HK-2 (cell line): ENCODE measurements around the gene ZNRF1.
"Not testable (repeated sequence)": the region's sequence is repeated elsewhere in the genome, so short reads cannot be mapped to it uniquely, and the experiment has no call there.

ENCODE experiments used
- DNase-seq: peaks from one replicate; pipeline ENCODE4 v3.0.0-alpha.2; 2018; ENCODE audit not compliant: unreplicated experiment

The ZNRF1 gene

DNA sequence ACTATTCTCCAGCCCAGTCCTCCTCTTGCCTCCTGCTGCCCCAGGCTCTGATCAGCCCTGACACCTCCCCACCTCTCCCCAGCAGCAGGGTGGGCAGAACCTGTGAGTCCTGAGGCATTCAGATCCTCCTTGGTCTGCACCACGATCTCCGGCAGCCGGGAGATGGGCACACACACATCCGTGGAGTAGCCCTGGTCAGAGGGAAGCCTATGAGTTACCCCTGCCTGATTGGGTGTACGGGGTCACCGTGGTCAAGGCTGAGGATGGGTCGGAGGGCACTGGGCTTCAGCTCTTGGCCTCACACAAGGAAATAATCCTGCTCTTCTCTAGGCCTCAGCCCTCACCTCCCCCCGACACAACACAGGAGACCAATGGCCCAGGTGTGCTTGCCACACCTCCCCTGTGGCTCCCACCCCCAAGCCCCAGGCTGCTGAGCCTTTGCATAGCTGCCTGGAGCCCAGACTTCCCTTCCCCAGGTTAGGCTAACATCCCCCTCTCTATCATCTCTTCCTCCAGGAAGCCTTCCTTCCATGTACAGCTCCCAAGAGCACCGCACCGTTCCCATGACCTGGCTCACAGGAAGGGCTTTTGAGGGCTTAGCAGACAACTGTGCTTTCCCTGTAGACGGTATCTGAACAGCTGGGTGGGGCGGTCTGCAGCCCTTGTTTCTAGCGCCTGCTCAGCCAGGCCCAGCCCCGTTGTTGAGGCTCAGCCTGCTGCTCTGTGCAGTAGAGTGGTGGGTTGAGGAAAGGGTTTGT, 114.1 kb downstream of the ZNRF1 start:
- no peak for DNase-seq

- no peak for DNase-seq
Measured at GRCh38 chr16:75113541-75114121, 114.8 kb downstream of the ZNRF1 start.

GRCh38 chr16:75114179-75114945, 115.5 kb downstream of the ZNRF1 start:
- DNase-seq = no peak

- DNase-seq = no peak
Measured at GRCh38 chr16:75114946-75115825, 116.4 kb downstream of the ZNRF1 start.

- peak; percentile 56 for DNase-seq
Measured at GRCh38 chr16:75116081-75116910, 117.5 kb downstream of the ZNRF1 start, which contains the start of gene LDHD. LDHD (minus strand) TSS chr16:75116780; CDS start chr16:75116720, 60 bp downstream.

GRCh38 chr16:75116911-75117245, 118.1 kb downstream of the ZNRF1 start:
- DNase-seq = no peak

- DNase-seq = no peak
Measured at GRCh38 chr16:75118943-75119539, 120.2 kb downstream of the ZNRF1 start.

DNA sequence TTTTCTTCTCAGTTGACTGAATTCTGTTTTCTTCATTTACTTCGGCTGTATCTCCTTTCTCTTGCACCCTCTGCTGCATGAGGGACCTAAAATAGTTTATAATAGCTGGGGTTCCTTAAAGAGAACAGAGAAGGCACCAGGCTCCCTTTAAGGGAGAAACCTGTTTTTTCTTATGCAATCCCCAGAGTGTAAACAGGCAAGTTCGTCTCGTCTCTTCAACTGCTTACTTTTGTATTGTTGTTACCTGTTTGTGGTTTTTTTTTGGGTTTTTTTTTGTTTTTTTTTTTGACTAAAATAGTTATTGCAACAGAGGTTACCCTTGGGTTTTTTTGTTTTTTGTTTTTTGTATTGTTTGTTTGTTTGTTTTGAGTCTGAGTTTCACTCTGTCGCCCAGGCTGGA, 121.4 kb downstream of the ZNRF1 start:
- no peak for DNase-seq

DNA sequence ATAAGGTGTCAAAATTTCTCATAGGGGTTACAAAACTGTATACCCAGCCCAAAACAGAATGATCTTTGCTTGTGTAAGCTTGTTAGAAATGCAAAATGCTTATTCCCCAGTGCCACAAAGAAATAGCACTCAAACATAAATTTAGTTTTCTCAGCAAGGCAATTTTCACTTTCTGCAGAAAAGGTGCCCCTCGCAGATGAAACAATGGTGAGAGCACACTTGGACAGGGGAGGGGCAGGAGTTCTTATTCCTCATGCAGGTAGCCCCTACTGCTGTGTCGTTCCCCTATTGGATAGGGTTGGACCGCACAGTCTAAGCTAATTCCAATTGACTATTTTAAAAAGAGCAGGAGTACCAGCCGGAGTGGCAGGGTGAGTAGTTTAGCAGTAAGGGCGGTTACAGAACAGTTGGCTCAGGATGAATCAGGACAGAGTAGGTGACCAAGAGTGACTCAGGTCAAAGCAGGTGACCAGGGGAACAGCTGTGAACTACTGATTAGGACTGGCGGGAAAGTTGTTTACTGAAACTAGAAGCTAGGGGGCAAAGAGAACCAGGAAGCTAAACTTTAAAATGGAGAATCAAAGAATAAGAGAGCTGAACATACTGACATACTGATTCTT, 123.2 kb downstream of the ZNRF1 start:
- DNase-seq = no peak

DNA sequence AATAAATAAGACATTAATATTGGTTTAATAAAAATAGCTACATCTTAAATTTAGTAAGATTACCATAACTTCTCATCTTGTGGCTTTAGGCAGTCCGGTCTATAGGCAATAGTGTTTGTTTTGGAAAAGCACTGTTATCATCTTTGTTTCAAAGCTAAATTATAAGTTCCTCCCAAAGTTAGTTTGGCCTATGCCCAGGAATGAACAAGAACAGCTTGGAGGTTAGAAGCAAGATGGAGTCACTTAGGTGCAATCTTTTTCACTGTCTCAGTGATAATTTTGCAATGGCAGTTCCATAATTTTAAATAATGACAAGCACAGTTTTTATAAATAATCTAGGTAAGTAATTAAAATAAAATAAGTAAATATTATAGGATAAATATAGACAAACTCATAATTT, 123.8 kb downstream of the ZNRF1 start:
- no peak for DNase-seq

- no peak for DNase-seq
Measured at GRCh38 chr16:75127713-75128415, 129.0 kb downstream of the ZNRF1 start.

DNA sequence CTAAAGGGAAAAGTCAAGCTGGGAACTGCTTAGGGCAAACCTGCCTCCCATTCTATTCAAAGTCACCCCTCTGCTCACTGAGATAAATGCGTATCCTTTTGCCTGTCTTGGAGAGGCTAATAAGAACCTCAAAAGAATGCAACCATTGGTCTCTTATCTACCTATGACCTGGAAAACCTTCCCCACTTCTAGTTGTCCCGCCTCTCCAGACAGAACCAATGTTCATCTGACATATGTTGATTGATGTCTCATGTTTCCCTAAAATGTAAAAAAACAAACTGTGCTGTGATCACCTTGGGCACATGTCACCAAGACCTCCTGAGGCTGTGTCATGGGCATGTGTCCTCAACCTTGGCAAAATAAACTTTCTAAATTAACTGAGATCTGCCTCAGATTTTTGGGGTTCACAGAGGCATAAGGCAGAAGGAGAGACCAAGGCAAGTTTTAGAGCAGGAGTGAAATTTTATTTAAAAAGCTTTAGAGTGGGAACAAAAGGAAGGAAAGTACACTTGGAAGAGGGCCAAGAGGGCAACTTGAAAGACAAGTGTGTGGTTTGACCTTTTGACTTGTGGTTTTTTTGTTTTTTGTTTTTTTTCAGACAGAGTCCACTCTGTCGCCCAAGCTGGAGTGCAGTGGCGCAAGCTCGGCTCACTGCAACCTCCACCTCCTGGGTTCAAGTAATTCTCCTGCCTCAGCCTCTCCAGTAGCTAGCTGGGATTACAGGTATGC, 130.8 kb downstream of the ZNRF1 start:
- not testable (repeated sequence) for DNase-seq

DNA sequence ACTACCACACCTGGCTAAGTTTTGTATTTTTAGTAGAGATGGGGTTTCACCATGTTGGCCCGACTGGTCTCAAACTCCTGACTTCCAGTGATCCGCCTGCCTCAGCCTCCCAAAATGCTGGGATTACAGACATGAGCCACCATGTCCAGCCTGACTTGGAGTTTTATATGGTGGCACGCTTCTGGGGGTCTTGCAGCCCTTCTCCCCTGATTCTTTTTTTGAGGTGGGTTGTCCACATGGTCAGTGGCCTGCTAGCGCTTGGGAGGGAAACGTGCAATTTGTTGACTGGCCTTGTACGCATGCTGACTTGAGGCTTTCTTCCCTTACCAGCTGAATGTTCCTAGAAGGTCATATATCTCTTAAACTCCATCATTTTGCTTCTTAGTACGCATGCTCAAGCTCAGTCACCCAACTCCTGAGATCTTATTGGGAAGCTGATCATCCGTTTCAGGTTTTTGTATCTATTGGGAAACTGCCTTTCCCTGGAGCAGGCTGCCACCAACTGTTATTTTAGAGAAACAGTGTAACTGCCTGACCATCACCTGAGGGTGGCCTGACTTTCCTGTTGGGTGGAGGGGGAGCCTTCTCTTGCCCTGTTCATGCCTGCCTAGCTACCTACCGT, 131.4 kb downstream of the ZNRF1 start:
- no peak for DNase-seq

GRCh38 chr16:75131081-75131480, 132.3 kb downstream of the ZNRF1 start:
- no peak for DNase-seq

GRCh38 chr16:75138233-75138632, 139.4 kb downstream of the ZNRF1 start:
- DNase-seq = no peak

- no peak for DNase-seq
Measured at GRCh38 chr16:75138636-75139035, 139.8 kb downstream of the ZNRF1 start.

GRCh38 chr16:75139498-75139897, 140.7 kb downstream of the ZNRF1 start:
- DNase-seq = no peak

GRCh38 chr16:75143941-75144340, 145.1 kb downstream of the ZNRF1 start:
- DNase-seq = no peak
